Measurements from ENCODE around the gene KRTAP21-3. TPM values are rescaled to one million over a fixed set of nuclear protein-coding genes. Genes with fewer than 3 reads are reported as not detected.
"Not testable (repeated sequence)": the region's sequence is repeated elsewhere in the genome, so short reads cannot be mapped to it uniquely, and the experiment has no call there.

The KRTAP21-3 gene, protein sequence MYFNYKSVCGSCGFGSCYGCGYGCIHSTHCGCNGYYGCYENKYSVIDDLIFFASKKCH
- not detected in 2 replicates for total RNA-seq

DNA sequence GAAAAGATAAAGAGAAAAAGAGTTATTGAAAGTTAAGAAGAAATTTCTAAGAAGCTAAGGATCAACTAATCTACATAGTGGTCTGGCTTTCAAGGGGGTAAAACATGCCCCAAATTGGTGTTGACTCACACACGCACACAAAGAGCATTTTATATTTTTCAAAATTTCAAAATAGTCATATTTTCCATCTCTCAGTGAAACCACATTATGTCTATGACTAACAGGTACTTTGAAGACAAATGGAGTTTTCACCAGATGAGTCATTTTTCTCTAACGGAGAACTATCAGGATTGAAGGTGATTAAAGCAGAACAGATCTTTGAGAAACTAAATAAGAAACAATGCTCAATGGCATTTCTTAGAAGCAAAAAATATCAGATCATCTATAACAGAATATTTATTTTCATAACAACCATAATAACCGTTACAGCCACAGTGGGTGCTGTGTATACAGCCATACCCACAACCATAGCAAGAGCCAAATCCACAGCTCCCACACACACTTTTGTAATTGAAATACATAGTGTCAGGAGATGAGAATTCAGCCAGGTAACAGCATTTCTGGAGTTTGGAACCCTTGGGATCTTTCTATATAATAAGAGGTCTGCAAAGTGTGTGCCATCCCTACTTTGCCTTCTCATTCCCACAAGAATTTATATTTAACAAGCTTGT, at the start of gene KRTAP21-3:
Gene KRTAP21-3 (minus strand): TSS at position 539 of the 671 bp plus-strand sequence. CDS start 18 bp downstream, at position 521.
- TF ChIP-seq, protein P1, sequence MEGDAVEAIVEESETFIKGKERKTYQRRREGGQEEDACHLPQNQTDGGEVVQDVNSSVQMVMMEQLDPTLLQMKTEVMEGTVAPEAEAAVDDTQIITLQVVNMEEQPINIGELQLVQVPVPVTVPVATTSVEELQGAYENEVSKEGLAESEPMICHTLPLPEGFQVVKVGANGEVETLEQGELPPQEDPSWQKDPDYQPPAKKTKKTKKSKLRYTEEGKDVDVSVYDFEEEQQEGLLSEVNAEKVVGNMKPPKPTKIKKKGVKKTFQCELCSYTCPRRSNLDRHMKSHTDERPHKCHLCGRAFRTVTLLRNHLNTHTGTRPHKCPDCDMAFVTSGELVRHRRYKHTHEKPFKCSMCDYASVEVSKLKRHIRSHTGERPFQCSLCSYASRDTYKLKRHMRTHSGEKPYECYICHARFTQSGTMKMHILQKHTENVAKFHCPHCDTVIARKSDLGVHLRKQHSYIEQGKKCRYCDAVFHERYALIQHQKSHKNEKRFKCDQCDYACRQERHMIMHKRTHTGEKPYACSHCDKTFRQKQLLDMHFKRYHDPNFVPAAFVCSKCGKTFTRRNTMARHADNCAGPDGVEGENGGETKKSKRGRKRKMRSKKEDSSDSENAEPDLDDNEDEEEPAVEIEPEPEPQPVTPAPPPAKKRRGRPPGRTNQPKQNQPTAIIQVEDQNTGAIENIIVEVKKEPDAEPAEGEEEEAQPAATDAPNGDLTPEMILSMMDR (IDR thresholded peaks at IDR 0.05; ENCODE audit: insufficient read depth, low read depth, low read length) = no peak
- H3K4me3 ChIP-seq (ENCODE audit: low read depth, low read length) = no peak within 1 kb of the TSS
- no peak for DNase-seq (ENCODE audit: low read depth)

DNA sequence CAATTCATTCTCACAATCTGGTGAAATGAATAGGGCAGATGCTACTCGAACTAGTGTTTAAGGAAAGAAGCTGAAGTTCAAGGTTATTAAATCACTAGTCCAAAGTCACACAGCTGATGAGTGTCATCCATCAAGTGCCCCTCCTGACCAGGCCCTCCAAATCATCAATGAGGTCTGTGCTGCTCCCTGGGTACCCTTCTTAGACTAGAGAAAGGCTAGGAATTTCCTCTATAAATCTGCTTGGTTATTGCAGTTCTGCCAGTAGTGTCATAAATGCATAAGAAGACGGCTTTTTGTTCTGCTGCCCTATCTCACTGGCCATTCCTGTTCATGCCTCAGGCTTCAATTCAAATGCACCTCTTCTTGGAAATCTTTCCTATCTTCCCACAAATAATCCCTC, 42.2 kb upstream of the KRTAP21-3 start:
- DNase-seq (ENCODE audit: low read depth) = no peak
- H3K4me3 ChIP-seq (ENCODE audit: low read depth, low read length) = no peak overlapping the region
- TF ChIP-seq, protein P1 (IDR thresholded peaks at IDR 0.05; ENCODE audit: insufficient read depth, low read depth, low read length) = no peak

DNA sequence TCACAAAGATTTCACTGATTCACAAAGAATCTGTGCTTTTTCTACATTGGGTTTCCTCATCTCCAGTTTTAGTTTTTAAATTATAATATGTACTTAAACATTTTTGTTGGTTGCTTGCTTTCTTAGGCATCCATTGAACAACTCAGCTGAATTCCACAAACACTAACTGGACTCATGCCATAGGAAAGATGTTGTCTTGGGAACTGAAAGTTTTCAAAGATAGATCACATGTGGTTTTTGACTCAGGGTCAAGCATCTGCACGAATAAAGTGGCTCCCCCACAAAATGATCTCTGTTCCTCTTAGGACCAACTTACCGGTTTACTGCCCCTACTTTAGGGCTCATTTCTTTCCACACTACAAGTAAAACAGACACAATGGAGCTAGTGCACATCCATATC, 39.7 kb upstream of the KRTAP21-3 start:
- DNase-seq (ENCODE audit: low read depth) = no peak
- TF ChIP-seq, protein P1 (IDR thresholded peaks at IDR 0.05; ENCODE audit: insufficient read depth, low read depth, low read length) = no peak
- no peak overlapping the region for H3K4me3 ChIP-seq (ENCODE audit: low read depth, low read length)

DNA sequence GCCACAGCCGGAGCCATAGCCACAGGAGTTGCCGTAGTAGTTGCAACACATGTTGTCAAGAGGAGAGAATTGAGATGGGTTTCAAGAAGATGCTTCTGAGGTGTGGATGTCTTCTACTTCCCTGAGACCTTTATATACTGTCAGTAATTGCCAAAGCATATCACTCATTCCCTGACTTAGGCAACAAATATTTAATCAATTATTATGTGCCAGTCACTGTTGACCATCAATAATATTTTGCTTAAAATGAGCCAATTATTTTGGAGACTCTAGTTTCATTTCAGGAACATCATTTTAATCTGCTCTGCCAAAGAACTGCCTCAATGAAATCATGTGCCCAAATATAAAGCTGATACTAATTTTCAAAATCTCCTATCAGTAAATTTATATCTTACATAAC, 36.8 kb upstream of the KRTAP21-3 start, which contains the start of gene KRTAP21-1:
Gene KRTAP21-1 (minus strand): TSS at position 101 of the 400 bp plus-strand sequence. CDS start 50 bp downstream, at position 51.
- H3K4me3 ChIP-seq (ENCODE audit: low read depth, low read length); DNase-seq (ENCODE audit: low read depth): not testable (repeated sequence)

DNA sequence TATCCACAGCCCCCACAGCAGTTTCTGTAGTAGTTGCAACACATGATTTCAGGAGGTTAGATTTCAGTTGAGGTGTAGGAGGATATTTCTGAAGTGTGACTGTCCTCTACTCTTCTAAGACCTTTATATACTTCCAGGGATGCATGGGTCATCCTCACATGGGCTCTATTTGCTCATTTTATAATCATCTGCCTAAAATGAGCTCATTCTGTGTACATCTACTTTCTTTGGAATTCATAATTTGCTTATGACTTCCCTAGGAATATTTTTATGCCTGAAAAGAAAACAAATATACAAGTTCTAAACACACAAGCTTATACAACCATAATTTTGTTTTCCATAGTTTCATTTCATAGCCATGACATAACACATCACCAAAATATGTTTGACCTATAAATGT, 28.6 kb upstream of the KRTAP21-3 start, which contains the start of gene KRTAP21-2:
Gene KRTAP21-2 (minus strand): TSS at position 101 of the 400 bp plus-strand sequence. CDS start 57 bp downstream, at position 44.
- H3K4me3 ChIP-seq (ENCODE audit: low read depth, low read length) = no peak within 1 kb of the TSS
- TF ChIP-seq, protein P1 (IDR thresholded peaks at IDR 0.05; ENCODE audit: insufficient read depth, low read depth, low read length) = no peak
- DNase-seq (ENCODE audit: low read depth) = no peak

DNA sequence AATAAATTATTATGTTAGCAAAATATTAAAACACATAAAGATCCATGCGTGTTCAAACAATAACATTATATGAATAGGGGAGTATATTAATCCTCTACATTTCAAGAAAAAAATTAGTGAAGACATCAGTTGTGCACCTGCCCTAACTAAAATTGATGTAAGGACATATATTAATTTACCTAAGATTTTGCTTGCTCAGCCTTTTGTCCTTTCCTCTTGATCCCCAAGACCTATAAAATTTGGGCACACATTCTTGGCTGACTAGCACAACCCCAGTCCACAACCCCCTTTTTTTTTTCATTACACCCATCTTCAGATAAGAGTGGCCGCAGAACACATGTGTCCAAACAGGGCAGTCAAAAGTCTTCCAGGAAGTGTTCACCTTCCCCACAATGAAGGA, 21.9 kb upstream of the KRTAP21-3 start:
- TF ChIP-seq, protein P1 (IDR thresholded peaks at IDR 0.05; ENCODE audit: insufficient read depth, low read depth, low read length) = no peak
- no peak overlapping the region for H3K4me3 ChIP-seq (ENCODE audit: low read depth, low read length)
- DNase-seq (ENCODE audit: low read depth) = no peak

DNA sequence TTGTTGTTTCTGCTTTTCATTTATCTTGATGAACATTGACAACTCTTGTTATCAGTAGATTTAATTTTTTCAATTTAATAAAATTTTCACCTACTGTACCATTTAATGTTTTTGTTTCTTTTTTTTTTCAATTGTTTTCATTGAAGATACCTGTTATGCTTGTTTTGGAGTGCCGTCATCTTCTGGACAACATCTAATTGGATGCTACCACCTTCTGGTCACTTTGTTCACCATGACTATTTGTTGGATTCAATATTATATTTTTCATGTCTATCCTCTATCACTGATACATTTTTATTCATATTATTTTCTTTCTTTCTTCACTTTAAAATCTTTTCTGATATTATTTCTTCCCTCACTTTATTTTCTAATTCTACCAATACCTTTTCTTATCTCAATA, 14.4 kb upstream of the KRTAP21-3 start:
- H3K4me3 ChIP-seq (ENCODE audit: low read depth, low read length) = no peak overlapping the region
- TF ChIP-seq, protein P1 (IDR thresholded peaks at IDR 0.05; ENCODE audit: insufficient read depth, low read depth, low read length) = no peak

More for the DNA sequence above, 14.4 kb upstream of the KRTAP21-3 start:
- no peak for DNase-seq (ENCODE audit: low read depth)
